Panc1 (cell line): ENCODE results near the gene SLC49A3. TPM values are rescaled to one million over a fixed set of nuclear protein-coding genes. Genes with fewer than 3 reads are reported as not detected.

Experiments
- ATAC-seq: fragments of 200-7000 bp; cut with Tn5 transposase; 2 replicates; pipeline ENCODE4 v1.9.1; 2020; ENCODE audit warnings: mild to moderate bottlenecking, moderate library complexity
- BruUV-seq: library from RNA; stranded (reverse); fragments of 400-500 nt; replicated peaks from 2 replicates; lab custom pipeline; 2021; lab: Mats Ljungman, UMichigan
- CTCF ChIA-PET: fragments of 300-600 bp; sonication (Branson Sonifier 250); formaldehyde crosslinking; loops from one replicate; lab custom pipeline; 2022; ENCODE audit warnings: antibody characterized with exemption; lab: Charles Lee
- POLR2A ChIA-PET: fragments of 300-600 bp; sonication (Branson Sonifier 250); formaldehyde crosslinking; loops from one replicate; lab custom pipeline; 2022; ENCODE audit warnings: antibody characterized with exemption; lab: Charles Lee
- DNase-seq: peaks from one replicate; pipeline ENCODE4 v3.0.0-alpha.2; 2010; ENCODE audit warnings: low read depth, low spot score
- H3K27ac ChIP-seq: 2 replicates; pipeline ENCODE4 v1.5.1; 2011; ENCODE audit warnings: mild to moderate bottlenecking, low read length, inconsistent platforms
- H3K27me3 ChIP-seq: fragments of 200-500 bp; sonication (Bioruptor generic); 2 replicates; pipeline ENCODE4 v1.6.0; 2014; ENCODE audit warnings: low read length, inconsistent platforms; ENCODE audit not compliant: control insufficient read depth, insufficient read depth
- H3K36me3 ChIP-seq: fragments of 200-500 bp; sonication (Bioruptor generic); 2 replicates; pipeline ENCODE4 v1.5.1; 2014; ENCODE audit warnings: inconsistent platforms, mild to moderate bottlenecking, low read length, moderate library complexity; ENCODE audit not compliant: control insufficient read depth, insufficient read depth
- H3K4me1 ChIP-seq: 2 replicates; pipeline ENCODE4 v1.5.1; 2011; ENCODE audit warnings: inconsistent platforms, mild to moderate bottlenecking, low read length, moderate library complexity; ENCODE audit not compliant: control insufficient read depth, insufficient read depth
- H3K4me3 ChIP-seq, 2 experiments: 2 replicates each; pipeline ENCODE4 v1.5.1; 2011 to 2012; ENCODE audit warnings: low read depth in 2 of 2, low read length in 2 of 2, mild to moderate bottlenecking in 2 of 2, inconsistent platforms in 1 of 2, moderate library complexity in 1 of 2
- H3K9me3 ChIP-seq: fragments of 200-500 bp; sonication (Bioruptor generic); 2 replicates; pipeline ENCODE4 v1.5.1; 2014; ENCODE audit warnings: low read depth, mild to moderate bottlenecking, inconsistent platforms, low read length, moderate library complexity; ENCODE audit not compliant: control insufficient read depth, insufficient read depth
- POLR2AphosphoS5 ChIP-seq: IDR thresholded peaks from 2 replicates; pipeline ENCODE4 v1.6.1; 2012; ENCODE audit warnings: mild to moderate bottlenecking, low read depth, low read length, moderate library complexity
- SIN3A ChIP-seq: IDR thresholded peaks from 2 replicates; pipeline ENCODE4 v1.6.1; 2012; ENCODE audit warnings: low read depth, mild to moderate bottlenecking, low read length, moderate library complexity, borderline replicate concordance; ENCODE audit not compliant: insufficient read depth
- TCF7L2 ChIP-seq: IDR thresholded peaks from 2 replicates; pipeline ENCODE4 v1.6.1; 2011; ENCODE audit warnings: mild to moderate bottlenecking, low read depth, low read length, inconsistent platforms
- in situ Hi-C: cut with HindIII; loops from 2 replicates; pipeline ENCODE4 v1.10.0; 2016; ENCODE audit warnings: low sequenced_read_pairs, low pct_unique_long_range_greater_than_20kb
- intact Hi-C: fragments of 100-400 bp; cut with micrococcal nuclease; formaldehyde crosslinking; loops from one replicate; pipeline ENCODE4 v1.10.0; 2022; ENCODE audit not compliant: unreplicated experiment
- total RNA-seq: library from RNA; stranded (reverse); gene quantifications from one replicate; pipeline ENCODE4 v1.2.1, GENCODE V29; 2021; ENCODE audit not compliant: unreplicated experiment
- TF ChIP-seq, protein P1 (sequence below): fragments of 450-650 bp; IDR thresholded peaks from 2 replicates; pipeline ENCODE4 v1.5.1; 2017; ENCODE audit warnings: mild to moderate bottlenecking
- TF ChIP-seq, protein P2 (sequence below), 2 experiments: IDR thresholded peaks; 2 replicates each; pipeline ENCODE4 v1.6.1; 2011 to 2012; ENCODE audit warnings: low read depth in 2 of 2, control low read depth in 1 of 2, low read length in 1 of 2, mild to moderate bottlenecking in 1 of 2, moderate library complexity in 1 of 2; ENCODE audit not compliant: insufficient read depth in 1 of 2

SLC49A3 gene
- total RNA-seq, 1 experiment from 2014 or later, result 0.62 TPM

DNA sequence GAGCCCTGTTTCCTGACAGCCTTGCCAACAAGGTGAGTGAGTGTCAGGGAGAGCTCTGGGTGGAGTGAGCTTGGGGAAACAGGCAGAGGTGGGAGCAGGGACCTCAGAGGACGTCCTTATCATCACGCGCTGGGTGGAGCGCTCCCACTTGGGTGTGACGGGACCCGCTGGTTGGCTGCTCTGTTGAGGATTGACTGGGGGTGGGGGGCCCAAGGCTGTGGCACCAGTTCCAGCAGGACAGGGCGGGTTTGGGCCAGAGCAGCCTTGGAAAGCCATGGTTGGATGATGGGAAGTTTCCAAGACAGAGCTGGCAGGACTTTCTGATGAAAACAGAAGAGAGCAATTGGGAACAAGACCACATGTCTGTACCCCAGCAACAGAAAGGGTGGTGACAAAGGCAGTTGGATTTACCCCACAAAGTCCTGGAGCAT is 13.7 kb upstream of the SLC49A3 start:
- no TSS peak for BruUV-seq
- H3K36me3 ChIP-seq, result peaks cover 4% of the 10 kb centered on the region; the same call in 1 of the 2 replicates
- POLR2A ChIA-PET, result no interaction called here
- H3K9me3 ChIP-seq, result no peaks in the 10 kb centered on the region
- ATAC-seq (no peak), DNase-seq (no peak)
- CTCF ChIA-PET, result no interaction called here
- in situ Hi-C loops, result no loop called here
- TF ChIP-seq POLR2AphosphoS5 (no peak), TCF7L2 (no peak), SIN3A (no peak)
- TF ChIP-seq, protein P1, sequence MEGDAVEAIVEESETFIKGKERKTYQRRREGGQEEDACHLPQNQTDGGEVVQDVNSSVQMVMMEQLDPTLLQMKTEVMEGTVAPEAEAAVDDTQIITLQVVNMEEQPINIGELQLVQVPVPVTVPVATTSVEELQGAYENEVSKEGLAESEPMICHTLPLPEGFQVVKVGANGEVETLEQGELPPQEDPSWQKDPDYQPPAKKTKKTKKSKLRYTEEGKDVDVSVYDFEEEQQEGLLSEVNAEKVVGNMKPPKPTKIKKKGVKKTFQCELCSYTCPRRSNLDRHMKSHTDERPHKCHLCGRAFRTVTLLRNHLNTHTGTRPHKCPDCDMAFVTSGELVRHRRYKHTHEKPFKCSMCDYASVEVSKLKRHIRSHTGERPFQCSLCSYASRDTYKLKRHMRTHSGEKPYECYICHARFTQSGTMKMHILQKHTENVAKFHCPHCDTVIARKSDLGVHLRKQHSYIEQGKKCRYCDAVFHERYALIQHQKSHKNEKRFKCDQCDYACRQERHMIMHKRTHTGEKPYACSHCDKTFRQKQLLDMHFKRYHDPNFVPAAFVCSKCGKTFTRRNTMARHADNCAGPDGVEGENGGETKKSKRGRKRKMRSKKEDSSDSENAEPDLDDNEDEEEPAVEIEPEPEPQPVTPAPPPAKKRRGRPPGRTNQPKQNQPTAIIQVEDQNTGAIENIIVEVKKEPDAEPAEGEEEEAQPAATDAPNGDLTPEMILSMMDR, result no peak
- TF ChIP-seq, protein P2, sequence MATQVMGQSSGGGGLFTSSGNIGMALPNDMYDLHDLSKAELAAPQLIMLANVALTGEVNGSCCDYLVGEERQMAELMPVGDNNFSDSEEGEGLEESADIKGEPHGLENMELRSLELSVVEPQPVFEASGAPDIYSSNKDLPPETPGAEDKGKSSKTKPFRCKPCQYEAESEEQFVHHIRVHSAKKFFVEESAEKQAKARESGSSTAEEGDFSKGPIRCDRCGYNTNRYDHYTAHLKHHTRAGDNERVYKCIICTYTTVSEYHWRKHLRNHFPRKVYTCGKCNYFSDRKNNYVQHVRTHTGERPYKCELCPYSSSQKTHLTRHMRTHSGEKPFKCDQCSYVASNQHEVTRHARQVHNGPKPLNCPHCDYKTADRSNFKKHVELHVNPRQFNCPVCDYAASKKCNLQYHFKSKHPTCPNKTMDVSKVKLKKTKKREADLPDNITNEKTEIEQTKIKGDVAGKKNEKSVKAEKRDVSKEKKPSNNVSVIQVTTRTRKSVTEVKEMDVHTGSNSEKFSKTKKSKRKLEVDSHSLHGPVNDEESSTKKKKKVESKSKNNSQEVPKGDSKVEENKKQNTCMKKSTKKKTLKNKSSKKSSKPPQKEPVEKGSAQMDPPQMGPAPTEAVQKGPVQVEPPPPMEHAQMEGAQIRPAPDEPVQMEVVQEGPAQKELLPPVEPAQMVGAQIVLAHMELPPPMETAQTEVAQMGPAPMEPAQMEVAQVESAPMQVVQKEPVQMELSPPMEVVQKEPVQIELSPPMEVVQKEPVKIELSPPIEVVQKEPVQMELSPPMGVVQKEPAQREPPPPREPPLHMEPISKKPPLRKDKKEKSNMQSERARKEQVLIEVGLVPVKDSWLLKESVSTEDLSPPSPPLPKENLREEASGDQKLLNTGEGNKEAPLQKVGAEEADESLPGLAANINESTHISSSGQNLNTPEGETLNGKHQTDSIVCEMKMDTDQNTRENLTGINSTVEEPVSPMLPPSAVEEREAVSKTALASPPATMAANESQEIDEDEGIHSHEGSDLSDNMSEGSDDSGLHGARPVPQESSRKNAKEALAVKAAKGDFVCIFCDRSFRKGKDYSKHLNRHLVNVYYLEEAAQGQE (IDR thresholded peaks at IDR 0.05; ENCODE audit: insufficient read depth in 1 of 2, low read depth in 2 of 2, low read length in 1 of 2), result no peak
- intact Hi-C loops, result no loop called here
- no peak overlapping the region for H3K4me3 ChIP-seq
- H3K27ac ChIP-seq, result no peak overlapping the region
- H3K27me3 ChIP-seq, result no peaks in the 10 kb centered on the region
- peaks cover 4% of the 10 kb centered on the region; the same call in 1 of the 2 replicates for H3K4me1 ChIP-seq

DNA sequence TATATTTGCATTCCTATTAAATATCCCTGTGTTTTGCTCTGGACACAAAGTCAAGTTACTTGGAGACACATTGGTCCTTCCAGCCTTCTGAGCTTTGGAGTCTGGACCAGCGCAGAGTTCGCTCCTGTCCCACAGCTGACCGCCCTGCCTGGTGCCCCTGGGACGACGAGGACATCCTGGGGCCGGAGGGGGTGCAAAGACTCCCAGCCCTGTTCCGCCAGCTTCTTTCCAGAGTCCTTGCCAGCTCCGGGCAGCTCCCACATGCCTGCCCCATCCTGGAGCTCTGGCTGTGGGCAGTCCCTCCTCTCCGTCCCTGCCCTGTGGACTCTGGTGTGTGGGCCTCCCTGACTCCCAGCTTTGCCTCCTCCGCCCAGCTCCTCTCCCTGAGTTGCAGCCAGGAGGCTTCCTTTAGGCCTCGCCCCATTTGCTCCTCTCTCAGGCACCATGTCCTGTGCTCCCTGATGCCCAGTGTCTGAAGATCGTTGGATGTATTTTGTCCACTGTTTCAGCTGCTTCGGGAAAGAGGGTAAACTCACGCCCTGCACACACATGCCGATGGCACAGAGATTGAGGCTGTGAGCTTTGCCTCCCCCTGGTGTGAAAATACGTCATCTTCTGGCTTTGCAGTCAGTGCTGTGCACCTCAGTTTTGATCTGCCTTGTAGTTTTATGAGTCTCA is 11.8 kb upstream of the SLC49A3 start:
- DNase-seq, result no peak
- in situ Hi-C loops, result no loop called here
- Histone ChIP-seq H3K27me3 (no peaks in the 10 kb centered on the region), H3K9me3 (no peaks in the 10 kb centered on the region), H3K4me3 (no peak overlapping the region), H3K36me3 (no peaks in the 10 kb centered on the region; the same call in 1 of the 2 replicates), H3K27ac (no peak overlapping the region), H3K4me1 (peaks cover 4% of the 10 kb centered on the region; the same call in 1 of the 2 replicates)
- no peak for TF ChIP-seq TCF7L2
- no peak for TF ChIP-seq SIN3A
- TF ChIP-seq, protein P1, result no peak
- TF ChIP-seq POLR2AphosphoS5, result no peak
- TF ChIP-seq, protein P2 (IDR thresholded peaks at IDR 0.05; ENCODE audit: insufficient read depth in 1 of 2, low read depth in 2 of 2, low read length in 1 of 2), result no peak
- no TSS peak for BruUV-seq
- ChIA-PET CTCF (no interaction called here), POLR2A (no interaction called here)
- ATAC-seq, result no peak
- intact Hi-C loops, result no loop called here
